ENCODE results near the gene FRMD4A.
A peak's percentile ranks its signal among the peaks of the same experiment; 100 is the strongest.

FRMD4A gene

DNA sequence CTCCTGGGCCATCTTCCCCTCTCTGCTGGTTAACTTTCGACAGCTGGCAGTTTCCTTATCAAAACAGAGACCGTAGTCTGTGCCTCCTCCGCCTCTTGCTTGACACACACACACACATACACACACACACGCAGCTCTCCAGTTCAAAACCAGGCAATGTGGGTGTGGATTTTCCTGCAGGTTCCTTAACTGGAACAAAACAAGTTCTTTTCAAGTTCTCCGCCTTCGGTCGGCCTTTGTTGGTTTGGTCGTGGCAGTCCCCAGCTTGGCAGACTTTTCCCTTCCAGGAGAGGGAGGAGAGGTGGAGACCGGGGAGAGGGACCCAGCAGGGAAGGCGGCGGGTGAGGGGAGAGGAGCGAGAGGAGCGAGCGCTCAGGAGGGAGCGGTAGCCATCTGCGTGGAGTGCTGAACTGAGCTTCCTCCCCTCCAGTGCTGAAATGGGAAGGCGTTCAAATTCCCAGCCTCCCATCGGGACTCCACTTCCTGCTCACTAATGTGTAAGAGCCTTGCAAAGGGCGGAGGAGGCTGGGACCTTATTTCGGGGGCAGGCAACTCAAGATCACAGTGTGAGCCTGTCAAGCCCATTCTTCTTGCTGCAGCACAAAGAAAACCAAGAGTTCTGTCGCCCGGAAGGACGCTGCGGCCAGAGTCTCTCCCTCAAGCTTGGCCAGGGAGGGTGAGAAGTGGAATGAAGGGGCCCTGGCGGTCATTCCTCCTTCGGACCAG, 623.4 kb downstream of the FRMD4A start:
- DNase-seq = peak; percentile 56 to 77

DNA sequence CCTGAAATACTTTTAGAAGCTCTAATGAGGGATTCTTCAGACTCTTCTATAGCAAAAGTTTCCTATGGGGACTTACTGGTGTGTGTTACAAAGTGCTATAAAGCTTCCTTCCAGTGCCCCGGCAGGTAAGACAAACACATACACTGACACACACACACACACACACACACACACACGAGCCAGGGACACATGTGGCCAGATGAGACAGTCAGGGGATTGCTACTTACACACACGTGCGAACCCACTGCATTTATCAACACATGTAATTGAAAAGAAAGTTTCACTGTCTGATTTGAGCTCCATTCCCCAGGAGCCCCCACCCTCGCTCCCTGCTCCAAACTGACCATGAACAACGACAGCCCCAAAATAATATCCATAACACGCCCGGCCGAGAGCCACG, 624.1 kb downstream of the FRMD4A start:
- DNase-seq = no peak

DNA sequence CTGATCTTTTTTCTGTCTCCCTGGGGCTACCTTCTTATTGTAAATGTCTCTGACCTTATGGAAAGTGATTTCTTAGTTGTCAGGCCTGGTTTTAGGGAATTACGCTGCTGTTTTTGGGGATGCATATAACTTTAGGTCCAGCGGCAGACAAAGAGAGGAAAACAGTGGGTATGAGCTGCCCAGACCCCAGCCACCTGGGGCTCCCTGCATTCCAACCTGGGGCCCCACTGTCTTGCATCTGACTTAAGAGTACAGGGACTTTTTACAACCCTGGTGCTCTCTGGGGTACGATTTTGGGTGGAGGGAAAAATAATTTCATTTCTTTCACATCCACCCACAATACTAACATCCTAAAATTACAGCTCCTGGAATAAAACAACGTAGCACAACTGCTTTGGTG, 624.5 kb downstream of the FRMD4A start:
- DNase-seq = no peak

DNA sequence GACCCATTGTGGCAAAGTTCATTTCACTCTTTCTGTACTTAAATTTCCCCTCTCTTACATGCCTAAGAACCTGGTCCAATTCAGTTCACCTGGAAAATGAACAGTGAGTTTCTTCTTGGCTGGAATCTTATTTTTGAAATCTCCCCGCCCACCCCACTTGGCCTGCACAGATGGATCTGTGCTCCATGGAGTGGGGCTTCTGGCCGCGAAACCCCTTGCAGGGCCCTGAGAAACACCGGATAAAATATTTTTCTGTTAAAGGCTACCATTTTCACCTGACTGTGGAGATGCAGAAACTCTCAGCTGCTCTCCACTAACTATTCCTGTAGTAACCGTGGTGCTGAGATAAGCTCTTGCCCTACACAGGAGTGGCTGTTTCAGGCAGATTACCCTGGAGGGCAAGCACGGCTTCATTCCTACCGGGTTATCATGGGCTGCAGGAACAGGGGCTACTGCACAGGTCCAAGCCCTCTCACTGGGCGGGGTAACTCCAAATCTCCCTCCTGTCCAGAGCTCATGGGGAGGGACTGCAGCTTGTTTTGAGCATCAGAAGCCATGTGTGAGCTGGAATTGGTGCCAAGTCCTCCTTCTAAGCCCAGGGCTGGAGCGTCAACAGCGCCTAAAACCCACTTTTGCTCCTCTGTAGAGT, 625.1 kb downstream of the FRMD4A start:
- peak in 1 of 2 experiments; percentile 28 for DNase-seq

DNA sequence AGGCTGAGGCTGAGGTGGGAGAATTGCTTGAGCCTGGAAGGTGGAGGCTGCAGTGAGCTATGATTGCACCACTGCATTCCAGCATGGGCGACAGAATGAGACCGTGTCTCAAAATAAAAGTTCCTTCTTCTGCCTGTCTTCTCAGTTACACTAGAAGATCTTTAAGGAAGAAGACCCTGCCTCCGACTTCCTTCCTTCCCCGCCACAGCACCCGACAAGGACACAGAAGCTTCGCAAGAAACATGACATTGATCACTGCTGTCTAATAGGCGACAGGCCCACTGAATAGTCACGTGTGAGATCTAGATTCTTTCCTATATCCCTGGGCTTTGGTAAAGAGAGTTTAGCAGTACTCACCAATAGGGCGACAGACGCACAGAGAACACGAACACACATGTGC, 625.8 kb downstream of the FRMD4A start:
- no peak for DNase-seq

DNA sequence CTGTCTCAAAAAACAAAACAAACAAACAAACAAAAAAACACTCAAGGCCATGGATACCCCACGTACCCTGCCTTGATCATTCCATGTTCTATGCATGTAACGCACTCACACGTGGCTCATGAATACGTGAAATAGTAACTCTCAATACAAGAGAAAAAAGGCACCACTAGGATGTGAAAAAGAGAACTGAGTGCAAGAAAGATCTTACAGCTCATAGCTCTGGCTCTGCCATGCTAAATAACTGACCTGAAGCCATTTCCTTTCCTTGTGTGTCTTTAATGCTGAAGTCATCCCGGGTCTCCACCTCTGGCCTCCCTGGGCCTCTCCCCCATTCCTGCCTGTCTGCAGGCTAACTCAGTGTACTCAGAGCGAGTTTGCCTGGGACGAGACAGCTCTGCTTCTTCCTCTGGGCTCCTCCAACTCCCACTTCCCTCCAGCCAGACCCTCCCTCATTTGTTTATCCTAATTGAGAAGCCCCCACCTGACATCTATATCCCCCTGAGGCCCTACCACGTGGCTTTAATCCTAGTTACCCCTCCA, 626.7 kb downstream of the FRMD4A start:
- no peak for DNase-seq

DNA sequence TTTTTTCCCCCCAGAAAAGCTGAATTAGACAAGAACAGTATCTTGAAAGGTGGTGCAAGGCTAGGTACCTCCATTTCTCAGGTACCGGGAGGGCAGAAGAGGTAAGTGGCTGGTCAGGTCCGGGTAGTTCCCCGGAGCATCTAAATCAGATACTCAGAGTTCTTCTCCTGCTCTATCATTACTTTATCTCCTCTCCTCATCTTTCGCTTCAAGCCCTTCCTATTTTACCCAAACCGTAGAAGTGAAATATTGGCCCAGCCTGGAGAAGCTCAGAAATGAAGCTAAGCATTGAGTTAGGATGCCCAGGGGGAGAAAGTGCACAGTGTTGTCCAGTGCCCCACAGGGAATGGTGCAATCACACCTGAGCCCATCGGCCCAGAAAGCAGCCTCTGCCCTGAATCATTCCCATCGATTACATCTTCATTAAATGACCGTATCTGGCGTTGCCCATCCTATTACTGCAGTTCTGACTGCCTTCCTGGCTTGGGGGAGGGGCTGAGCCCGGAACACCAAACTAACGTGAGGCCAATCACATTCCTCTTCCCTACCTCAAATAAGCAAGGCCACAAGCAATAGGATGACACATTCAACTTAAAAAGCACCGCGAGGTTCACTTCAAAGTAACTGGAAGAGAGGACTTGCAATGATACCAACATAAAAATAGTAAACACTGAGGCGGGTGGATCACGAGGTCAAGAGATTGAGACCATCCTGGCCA, 627.5 kb downstream of the FRMD4A start:
- DNase-seq = no peak

DNA sequence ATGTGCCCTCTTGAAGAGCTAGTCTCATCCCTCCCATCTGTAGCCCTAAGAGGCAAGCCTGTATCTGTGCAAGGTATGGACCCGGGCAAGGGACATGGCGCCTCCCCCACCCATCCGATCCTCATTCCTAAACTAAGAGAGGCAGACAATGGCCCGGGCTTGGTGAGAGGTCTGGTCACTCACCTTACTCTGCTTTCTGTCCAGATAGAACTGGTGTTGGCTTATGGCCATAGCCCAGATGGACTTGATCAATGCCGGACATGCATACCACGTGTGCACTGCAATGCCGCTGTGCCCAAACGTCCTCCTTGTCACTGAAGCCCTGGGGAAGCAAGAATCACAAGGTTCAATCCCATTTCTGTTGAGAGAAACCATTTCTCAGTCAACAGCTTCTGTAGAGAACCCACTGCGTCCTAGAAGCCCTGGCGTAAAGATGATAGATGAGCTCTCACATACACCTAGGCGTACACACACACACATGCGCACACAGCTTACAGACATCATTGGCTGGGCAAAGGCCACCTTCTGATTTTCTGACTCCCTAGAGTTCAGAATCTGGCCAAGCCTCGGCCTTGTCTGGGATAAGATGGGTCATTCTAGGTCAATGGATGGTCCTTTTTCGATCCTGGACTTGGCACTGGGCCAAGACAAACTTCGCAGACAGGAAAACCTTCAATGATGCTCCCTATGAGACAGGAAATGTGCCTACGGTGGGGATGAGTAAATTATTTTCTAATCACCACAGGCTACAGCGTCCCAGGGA, 629.4 kb downstream of the FRMD4A start:
- no peak for DNase-seq

DNA sequence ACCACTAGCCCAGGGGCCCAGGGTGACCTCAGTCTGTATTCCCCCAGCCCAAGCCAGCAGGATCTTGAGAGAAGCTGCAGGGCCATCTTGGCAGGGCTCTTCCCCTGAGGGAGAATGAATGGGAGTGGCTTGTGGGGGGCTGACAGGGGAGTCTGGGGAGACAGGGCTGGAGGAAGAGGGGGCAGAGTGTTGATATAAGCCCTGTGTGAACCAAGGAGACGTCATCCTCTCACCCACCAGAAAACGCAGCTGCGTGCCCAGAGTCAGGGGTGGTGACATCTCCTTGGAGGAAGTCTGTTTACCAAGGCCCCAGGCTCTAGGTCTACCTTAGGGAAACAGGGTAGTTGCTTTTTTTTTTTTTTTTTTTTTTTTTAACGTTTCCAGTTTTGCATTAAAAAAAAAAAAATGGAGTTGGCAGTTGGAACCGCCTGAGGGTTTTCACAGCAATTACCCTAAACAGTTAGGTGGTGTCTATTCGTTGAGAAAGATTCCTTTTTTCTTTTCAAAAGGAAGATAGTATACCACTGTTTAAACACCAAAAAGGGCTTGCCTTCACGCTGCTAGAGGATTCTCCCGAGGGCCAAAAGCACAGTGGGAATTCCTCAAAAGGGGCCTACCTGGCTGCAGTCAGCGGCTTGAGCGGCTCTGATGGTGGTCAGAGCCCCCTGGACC, 630.1 kb downstream of the FRMD4A start:
- no peak for DNase-seq

DNA sequence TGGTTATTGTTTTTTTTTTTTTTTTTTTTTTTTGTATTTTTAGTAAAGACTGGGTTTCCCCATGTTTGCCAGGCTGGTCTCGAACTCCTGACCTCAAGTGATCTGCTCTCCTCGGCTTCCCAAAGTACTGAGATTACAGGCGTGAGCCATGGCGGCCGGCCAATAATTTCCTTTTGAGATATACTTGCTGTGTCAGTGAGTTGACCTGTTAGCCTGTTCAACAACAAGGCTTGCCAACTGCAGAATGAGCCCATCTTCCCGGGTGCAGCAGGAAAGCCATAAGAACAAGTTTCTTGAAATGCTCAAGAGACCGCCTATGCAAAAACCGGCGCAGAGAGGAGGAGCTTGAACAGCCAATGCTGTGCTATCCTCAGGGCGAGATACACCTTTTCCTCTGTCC, 631.5 kb downstream of the FRMD4A start:
- no peak for DNase-seq

DNA sequence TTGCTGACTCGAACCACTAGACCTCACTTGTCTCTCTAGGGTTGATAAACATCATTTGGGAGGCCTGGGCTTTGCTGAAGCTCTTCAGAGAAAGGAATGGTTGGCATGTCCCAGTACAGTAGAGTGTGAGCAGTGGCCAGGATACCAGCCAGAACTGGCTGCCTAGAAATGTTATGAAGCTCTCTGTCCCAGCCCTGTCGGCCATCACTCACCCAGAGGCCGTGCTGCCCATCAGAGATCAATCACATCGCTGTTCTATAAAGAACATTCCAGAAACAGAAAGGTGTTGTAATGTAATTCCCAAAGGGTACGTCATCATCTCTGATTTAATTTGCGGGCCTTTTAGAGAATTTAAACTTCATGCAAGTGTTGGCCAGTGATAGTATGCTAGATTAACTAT, 632.5 kb downstream of the FRMD4A start:
- no peak for DNase-seq

DNA sequence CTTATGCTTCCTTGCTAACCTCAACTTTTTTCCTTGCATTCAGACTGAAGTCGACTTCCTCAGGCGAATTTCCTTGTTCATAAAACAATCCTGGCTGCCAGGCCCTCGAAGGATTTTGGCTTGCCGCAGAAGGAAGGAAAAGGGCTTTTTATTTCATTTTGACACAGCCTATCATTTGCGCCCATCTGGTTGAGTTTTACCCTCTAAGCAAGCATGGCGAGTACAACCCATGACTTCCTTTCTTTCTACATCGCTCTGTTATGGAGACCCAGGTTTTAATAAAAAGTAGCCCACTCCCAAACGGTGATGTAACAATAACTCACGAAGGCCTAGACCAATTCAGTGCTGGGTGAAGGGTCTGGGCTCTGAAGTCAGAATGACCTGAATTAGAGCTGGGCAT, 634.7 kb downstream of the FRMD4A start:
- DNase-seq = no peak

DNA sequence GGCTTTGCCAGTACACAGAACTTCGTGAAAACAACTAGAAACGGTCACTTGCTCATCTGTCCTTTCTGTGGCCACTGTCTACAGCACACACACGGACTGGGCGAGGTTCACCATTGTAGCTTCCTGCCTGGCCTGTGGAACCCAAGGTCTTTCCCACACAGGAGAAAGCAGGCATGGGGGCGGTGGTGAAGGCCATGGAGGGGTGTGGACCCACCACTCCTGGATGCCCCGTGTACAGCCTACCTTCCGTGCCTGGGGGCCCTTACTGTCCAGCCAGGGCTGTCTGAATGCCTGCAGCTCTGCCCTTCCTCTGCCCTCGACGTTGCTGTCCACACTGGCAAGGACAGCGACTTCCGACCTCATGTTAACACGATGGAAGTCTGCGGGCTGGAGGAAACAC, 635.1 kb downstream of the FRMD4A start:
- DNase-seq = no peak

DNA sequence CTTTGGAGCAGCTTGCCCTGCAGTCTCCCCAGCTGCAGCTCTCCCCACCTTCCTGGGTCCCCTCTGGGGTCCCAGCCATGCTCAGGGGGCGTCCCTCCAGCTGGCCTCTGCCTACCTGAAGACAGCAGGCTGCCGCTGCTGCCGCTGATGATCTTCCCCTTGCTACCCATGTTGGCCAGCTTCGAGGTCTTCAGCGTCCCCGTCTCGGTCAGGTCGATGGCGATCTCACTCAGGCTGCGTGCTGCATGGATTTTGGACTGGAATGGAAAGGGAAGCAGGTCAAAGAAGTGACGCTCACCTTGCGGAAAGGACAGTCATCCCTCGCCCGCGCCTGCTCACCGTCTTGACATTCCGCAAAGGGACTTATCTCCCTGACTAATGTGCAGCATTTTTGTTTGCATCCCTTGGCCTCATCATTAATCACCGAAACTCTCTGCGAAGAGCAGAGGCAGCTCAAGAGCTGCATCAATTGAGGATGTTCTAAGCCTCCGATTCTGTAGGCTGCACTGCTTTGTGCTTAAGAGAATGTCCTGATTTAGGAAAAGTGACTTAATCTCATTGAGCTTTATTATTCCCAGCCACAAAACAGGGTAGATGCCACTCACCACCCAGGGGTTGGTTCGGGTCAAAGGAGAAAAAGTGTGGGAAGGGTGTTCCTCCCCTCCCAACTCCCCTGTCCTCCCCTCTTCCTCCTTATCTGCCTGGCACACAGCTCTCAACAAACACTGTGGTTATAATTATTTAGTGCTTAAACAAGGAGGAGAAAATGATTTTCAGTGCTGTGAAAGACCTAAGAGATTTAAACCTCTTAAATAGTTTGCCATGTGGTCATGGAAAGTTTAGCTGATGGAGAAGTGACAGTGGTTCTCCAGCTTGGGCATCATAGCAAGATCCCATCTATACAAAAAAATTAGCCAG, 636.7 kb downstream of the FRMD4A start:
- DNase-seq = no peak

DNA sequence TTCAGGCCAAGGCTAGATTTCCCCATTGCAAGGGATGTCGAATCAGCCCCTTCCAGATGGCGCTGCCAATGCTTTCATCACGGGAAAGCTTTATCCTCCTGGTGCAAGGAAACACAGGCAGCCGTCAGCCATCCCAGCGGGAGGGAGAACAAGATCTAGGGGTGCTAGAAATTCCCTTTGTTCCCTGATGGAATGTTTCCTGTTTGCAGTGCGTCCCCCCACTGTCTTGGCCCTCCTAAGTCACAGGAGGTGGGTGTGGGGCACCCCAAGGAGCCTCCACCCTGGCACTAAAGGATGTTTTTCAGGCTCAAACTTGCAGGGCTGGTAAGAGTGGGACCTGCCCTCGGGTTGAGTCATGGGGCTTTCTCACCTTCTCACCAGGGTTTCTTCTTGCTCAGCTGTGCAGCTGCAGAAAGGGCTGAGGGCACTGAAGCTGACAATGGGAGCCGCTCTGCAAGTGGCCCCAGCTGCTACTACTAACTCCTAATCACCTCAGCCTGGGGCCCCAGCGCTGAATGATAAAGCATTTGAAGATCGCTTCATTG, 640.4 kb downstream of the FRMD4A start:
- DNase-seq = peak in 1 of 2 experiments; percentile 45

DNA sequence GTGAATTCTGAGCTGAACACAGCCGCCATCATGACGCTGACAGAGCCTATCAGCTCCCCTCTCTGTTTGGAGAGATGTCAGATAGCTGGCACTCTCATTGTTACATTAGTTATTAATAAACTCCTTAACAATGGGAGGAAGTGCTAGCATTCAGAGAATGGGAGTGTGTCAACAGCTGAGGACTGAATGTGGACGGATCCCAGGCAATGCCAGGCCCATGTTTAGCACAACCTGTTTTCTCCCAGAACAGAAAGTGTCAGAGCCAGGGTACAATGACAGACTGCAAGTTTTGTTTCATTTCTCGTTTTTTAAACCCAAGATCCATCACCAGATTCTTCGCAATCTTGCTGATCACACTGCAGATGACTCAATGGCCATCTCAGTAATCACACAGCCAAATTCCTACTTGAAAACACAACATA, 644.4 kb downstream of the FRMD4A start:
- no peak for DNase-seq

DNA sequence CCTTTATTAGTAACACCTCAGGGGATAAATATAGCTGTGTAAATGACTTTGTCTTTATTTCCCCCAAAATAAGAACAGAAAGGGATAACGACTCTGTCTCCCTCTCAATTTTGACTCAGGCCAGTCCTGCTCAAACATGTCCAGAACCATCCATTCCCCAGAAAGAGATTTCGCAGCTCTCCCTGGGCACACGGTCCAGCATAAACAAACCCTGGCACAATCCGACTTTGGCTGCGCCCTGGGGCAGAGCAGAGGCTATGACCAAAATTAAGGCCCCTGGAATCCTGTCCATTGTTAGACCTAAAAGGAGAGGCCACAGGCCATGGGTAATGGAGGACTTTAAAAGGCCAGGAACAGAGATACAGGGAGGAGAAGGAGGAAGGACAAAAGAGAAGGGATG, 644.8 kb downstream of the FRMD4A start:
- DNase-seq = no peak

DNA sequence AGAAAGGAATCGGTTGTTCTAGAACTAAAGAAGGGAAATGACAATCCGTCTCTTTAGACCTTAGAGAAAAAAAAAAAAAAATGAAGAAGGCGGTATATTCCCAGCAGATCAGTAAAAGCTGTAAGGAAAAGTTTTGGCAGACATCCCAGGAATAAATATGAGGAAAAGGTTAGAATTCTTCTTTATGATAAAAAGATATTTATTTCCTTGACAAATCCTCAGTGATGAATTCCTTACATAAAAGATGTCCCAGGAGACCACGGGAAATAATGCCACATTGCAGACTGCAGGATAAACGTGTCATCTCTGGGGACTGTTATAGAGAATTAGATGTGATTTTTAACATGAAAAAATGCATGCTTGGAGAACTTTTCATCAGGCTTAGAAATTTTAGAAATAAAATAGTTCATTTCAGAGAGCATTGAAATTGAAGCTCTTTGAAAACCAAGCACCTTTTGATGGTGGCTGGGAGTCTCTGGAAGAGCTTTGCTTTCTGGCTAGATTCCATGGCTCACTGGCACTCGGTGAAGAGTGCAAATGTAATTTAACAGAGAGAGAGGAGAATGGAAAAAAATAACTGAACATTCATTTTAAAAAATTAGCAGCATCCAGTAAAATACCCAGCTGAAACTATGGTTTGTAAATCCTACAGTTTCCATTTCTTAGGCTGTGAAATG, 645.8 kb downstream of the FRMD4A start:
- DNase-seq = peak in 1 of 2 experiments; percentile 36

DNA sequence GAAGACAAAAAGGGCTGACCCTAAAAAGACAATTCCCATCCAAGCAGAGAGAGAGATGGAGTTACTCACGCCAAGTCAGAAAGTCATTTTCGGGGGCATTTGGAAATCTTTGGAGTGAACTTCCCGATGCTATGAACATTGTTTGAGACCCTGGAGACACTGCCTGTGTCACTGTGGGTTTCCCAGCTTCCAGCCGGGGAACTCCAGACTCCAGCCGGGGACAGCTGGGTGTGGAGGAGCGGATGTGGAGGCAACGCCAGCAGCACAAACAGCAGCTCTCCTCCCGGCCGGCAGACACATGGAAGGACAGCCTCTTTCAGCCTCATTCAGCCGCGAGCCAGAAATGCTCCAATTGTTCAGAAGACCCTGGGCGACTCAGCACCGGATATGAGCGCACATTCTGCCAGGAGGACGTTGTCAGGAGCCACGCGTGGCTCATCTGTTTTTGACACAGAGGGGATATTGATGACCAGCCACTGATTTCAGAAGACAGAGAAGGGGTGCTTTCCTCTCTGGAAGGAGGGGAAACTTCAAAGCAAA, 646.4 kb downstream of the FRMD4A start:
- peak in 1 of 2 experiments; percentile 37 for DNase-seq

DNA sequence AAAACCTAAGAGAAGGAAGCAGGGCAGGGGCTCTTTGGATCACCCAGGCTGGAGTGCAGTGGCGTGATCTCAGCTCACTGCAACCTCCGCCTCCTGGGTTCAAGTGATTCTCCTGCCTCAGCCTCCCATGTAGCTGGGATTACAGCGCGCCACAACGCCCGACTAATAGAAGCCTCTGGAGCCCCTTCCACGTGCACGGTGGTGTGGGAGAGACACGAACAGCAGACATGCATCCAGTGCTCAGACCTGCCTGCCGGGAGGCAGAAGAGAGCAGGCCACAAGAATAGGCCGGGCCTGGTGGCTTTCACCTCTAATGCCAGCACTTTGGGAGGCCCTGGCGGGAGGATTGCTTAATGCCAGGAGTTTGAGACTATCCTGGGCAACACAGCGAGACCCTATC, 647.7 kb downstream of the FRMD4A start:
- DNase-seq = no peak

Measured in NCI-H446 (cell line).